K562 (cell line): Measurements from ENCODE around the gene CHCHD6. TPM values are rescaled to one million over a fixed set of nuclear protein-coding genes. Genes with fewer than 3 reads are reported as not detected.

Experiments used
- ATAC-seq: fragments of 200-7000 bp; cut with Tn5 transposase; 3 replicates; pipeline ENCODE4 v1.9.1; 2020; ENCODE audit warnings: moderate library complexity
- BruUV-seq: library from RNA; stranded (reverse); fragments of 400-500 nt; replicated peaks from 2 replicates; lab custom pipeline; 2021; lab: Mats Ljungman, UMichigan
- CTCF ChIA-PET: fragments of 300-600 bp; formaldehyde crosslinking; extraction: SDS; loops from one replicate; lab custom pipeline; 2021; ENCODE audit warnings: low intra/inter-chr PET ratio; lab: Yijun Ruan, JAX
- POLR2A ChIA-PET: fragments of 300-600, 350-650 bp; sonication (Branson Sonifier 250); formaldehyde crosslinking; extraction: SDS; loops from one replicate; lab custom pipeline; 2021; ENCODE audit warnings: antibody characterized with exemption, inconsistent platforms; lab: Yijun Ruan, JAX
- DNase-seq, 4 experiments: peaks; one replicate each; pipeline versions ENCODE4 v3.0.0 to v3.0.0-alpha.2; 2011 to 2018; ENCODE audit warnings: low spot score in 3 of 4, mixed read lengths in 3 of 4; ENCODE audit errors: extremely low read depth in 1 of 4
- FAIRE-seq: peaks from 2 replicates; lab custom pipeline; 2011; peaks lifted over from hg19 to GRCh38; lab: Jason Lieb, UNC
- H2AFZ ChIP-seq: 2 replicates; pipeline ENCODE4 v1.6.0; 2011; ENCODE audit warnings: low read depth, low read length, control low read depth, inconsistent platforms
- H3K27ac ChIP-seq: fragments of 200-600 bp; 3 replicates; pipeline ENCODE4 v1.8.0; 2011; ENCODE audit warnings: low read depth, mild to moderate bottlenecking, control low read depth, inconsistent platforms, low read length, moderate library complexity, mixed read lengths; ENCODE audit errors: extremely low read depth
- H3K27me3 ChIP-seq, 2 experiments: fragments of 300-600 bp in 1 of 2; 2 replicates in 1 of 2; 3 replicates in 1 of 2; pipeline versions ENCODE4 v1.6.0 to v1.8.0; 2011; ENCODE audit warnings: inconsistent platforms in 2 of 2, low read length in 2 of 2, mild to moderate bottlenecking in 1 of 2, mixed read lengths in 1 of 2, moderate library complexity in 1 of 2; ENCODE audit not compliant: control insufficient read depth in 2 of 2, insufficient read depth in 2 of 2
- H3K36me3 ChIP-seq: fragments of 300-600 bp; 3 replicates; pipeline ENCODE4 v1.8.0; 2011; ENCODE audit warnings: mild to moderate bottlenecking, low read length, inconsistent platforms; ENCODE audit not compliant: control insufficient read depth, insufficient read depth
- H3K4me1 ChIP-seq, 2 experiments: fragments of 200-600 bp in 1 of 2; replicated peaks in 1 of 2; 2 replicates in 1 of 2; 3 replicates in 1 of 2; pipeline versions ENCODE4 v1.5.1 to v1.8.0; 2011; ENCODE audit warnings: inconsistent platforms in 2 of 2, low read length in 2 of 2, mild to moderate bottlenecking in 1 of 2, mixed read lengths in 1 of 2, moderate library complexity in 1 of 2; ENCODE audit not compliant: control insufficient read depth in 2 of 2, insufficient read depth in 2 of 2
- H3K4me2 ChIP-seq: 2 replicates; pipeline ENCODE4 v1.6.1; 2011; ENCODE audit warnings: low read length, control low read depth, inconsistent platforms, mixed read lengths; ENCODE audit not compliant: insufficient read depth
- H3K4me3 ChIP-seq: fragments of 200-600 bp; sonication (generic), shearing (Covaris generic); 2 replicates; pipeline ENCODE4 v1.5.1; 2016; ENCODE audit warnings: control low read depth, inconsistent platforms
- H3K79me2 ChIP-seq: fragments of 200-600 bp; 3 replicates; pipeline ENCODE4 v1.8.0; 2011; ENCODE audit warnings: low read length, inconsistent platforms; ENCODE audit not compliant: control insufficient read depth, insufficient read depth
- H3K9ac ChIP-seq, 2 experiments: 2 replicates each; pipeline versions ENCODE4 v1.6.0 to v1.6.1; 2011; ENCODE audit warnings: low read depth in 2 of 2, low read length in 2 of 2, control low read depth in 1 of 2, inconsistent platforms in 1 of 2, mild to moderate bottlenecking in 1 of 2, mixed read lengths in 1 of 2; ENCODE audit not compliant: insufficient read depth in 1 of 2
- H3K9me1 ChIP-seq: one replicate; pipeline ENCODE4 v1.6.0; 2011; ENCODE audit warnings: inconsistent platforms, mild to moderate bottlenecking, low read length, moderate library complexity; ENCODE audit not compliant: control insufficient read depth, insufficient read depth
- H3K9me3 ChIP-seq: replicated peaks from 2 replicates; pipeline ENCODE4 v1.5.1; 2011; ENCODE audit warnings: low read depth, low read length, inconsistent platforms; ENCODE audit not compliant: control insufficient read depth, insufficient read depth
- H4K20me1 ChIP-seq: replicated peaks from 2 replicates; pipeline ENCODE4 v1.6.1; 2011; ENCODE audit warnings: low read length, inconsistent platforms, mixed read lengths; ENCODE audit not compliant: control insufficient read depth, insufficient read depth
- C11orf30 ChIP-seq: fragments of 450-650 bp; IDR thresholded peaks from 2 replicates; pipeline ENCODE4 v1.6.1; 2016; ENCODE audit warnings: low read depth, mild to moderate bottlenecking
- HDGF ChIP-seq: fragments of 450-650 bp; IDR thresholded peaks from 2 replicates; pipeline ENCODE4 v1.6.1; 2016
- MAFF ChIP-seq: IDR thresholded peaks from 2 replicates; pipeline ENCODE4 v1.6.1; 2012; ENCODE audit warnings: low read length, improper control_type of control experiment
- MAFG ChIP-seq: fragments of 450-650 bp; conservative IDR thresholded peaks from 2 replicates; pipeline ENCODE4 v1.6.1; 2016; ENCODE audit warnings: missing genetic modification characterization, missing compliant biosample characterization
- TBP ChIP-seq: optimal IDR thresholded peaks from 2 replicates; pipeline ENCODE3; 2011; ENCODE audit warnings: low read depth, low read length, improper control_type of control experiment
- ZNF274 ChIP-seq: IDR thresholded peaks from 2 replicates; pipeline ENCODE4 v1.6.1; 2011; ENCODE audit warnings: low read depth, mild to moderate bottlenecking, low read length, moderate library complexity, borderline replicate concordance
- WGBS: fragments of 100-300 bp; shearing (Covaris generic); methylation state at CpG from one replicate; pipeline ENCODE4 v1.1.6; 2016; ENCODE audit warnings: low coverage, mixed read lengths; ENCODE audit not compliant: insufficient coverage; ENCODE audit errors: missing lambda C conversion rate; 5-methylcytosine and 5-hydroxymethylcytosine counted together
- in situ Hi-C: fragments of 300-500 bp; cut with MboI; formaldehyde crosslinking; loops from 4 replicates; pipeline ENCODE4 v1.15.0; 2018; ENCODE audit warnings: inconsistent platforms, mixed read lengths
- intact Hi-C: fragments of 100-400 bp; cut with micrococcal nuclease; formaldehyde crosslinking; loops from 2 replicates; pipeline ENCODE4 v1.14.2; 2022
- polyA plus RNA-seq, 8 experiments: library from polyadenylated mRNA; depleted of rRNA in 4 of 8; stranded (reverse) in 5 of 8; unstranded in 3 of 8; fragments of >200 nt; fragmentation: Nextera tagmentation in 2 of 8; fragmentation: Illumina TruSeq in 1 of 8; extraction: Ambion mirVana in 2 of 8; extraction: Trizol in 1 of 8; gene quantifications; 2 replicates each; pipeline versions ENCODE4 v1.2.1 to v1.2.3, GENCODE V29; 2011 to 2014; ENCODE audit warnings: inconsistent platforms in 1 of 8, missing spikeins in 1 of 8
- total RNA-seq, 7 experiments: library from RNA; depleted of rRNA in 6 of 7; stranded (reverse); fragments of >200 nt in 6 of 7; fragmentation: Illumina TruSeq in 2 of 7; extraction: Trizol in 2 of 7; gene quantifications; 2 replicates each; pipeline versions ENCODE4 v1.2.1 to v1.2.3, GENCODE V29; 2011 to 2021; ENCODE audit warnings: low replicate concordance in 1 of 7
- TF ChIP-seq, protein P1 (sequence below): fragments of 450-650 bp; IDR thresholded peaks from 2 replicates; pipeline ENCODE4 v1.6.1; 2016; ENCODE audit warnings: low read depth, mild to moderate bottlenecking, moderate library complexity
- TF ChIP-seq, protein P2 (sequence below): fragments of 450-650 bp; IDR thresholded peaks from 2 replicates; pipeline ENCODE4 v1.6.1; 2014; ENCODE audit warnings: low read depth, mild to moderate bottlenecking, moderate library complexity, borderline replicate concordance
- TF ChIP-seq, protein P3 (sequence below): fragments of 150-350 bp; IDR thresholded peaks from 2 replicates; pipeline ENCODE4 v1.6.1; 2014; ENCODE audit warnings: low read depth, mild to moderate bottlenecking, low read length, borderline replicate concordance
- TF ChIP-seq, protein P4 (sequence below): fragments of 450-650 bp; IDR thresholded peaks from 2 replicates; pipeline ENCODE4 v1.7.1; 2018; ENCODE audit warnings: mild to moderate bottlenecking, low read depth; ENCODE audit not compliant: partially characterized antibody

The CHCHD6 gene
- total and polyA plus RNA-seq, 9 of the 15 experiments (the other 6 are each of a cell fraction or from before 2014, with no cell fraction given), result 4.6 to 18.6 (median 10.9) TPM

DNA sequence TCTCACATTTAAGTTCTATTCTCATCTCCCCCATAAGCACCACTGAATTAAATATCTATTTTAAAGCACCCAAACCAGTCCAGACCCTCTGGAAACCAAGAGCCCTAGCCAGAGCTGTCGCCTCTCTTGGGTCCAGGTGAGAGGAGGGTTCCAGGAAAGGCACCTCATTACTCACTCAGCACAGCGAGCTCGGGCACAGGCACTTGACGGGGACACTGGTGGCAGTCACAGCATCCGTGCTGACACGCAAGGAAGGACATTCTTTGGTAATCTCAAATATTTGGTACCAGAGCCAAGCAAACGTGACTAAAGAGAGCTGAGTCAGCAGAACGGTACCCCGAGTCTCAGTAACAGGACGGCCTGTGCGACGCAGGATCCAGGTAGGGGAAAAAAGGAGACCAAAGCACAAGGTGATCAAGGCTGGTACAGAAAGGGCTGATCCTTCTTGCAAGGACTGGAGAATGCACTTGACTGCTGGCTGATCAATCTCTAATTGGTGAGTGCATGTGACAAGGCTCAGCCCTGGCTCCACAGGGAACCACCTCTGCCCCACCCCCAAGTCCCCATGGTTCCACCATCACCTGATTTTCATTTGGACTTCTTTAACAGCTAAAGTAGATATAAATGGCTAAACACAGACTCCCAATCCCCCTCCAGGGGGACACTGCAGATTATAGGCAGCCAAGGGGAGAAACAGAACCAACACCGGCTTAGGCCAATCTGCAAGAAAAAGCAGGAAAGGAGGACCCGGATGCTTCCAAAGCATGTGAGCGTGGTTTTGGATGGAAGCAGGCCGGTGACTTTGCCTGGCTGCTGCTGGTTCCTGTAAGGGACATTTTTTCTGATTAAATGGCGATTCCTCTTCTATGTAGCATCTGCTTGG lies 61.4 kb downstream of the CHCHD6 start:
- Histone ChIP-seq H3K9me3 (no peaks in the 10 kb centered on the region), H3K4me1 (no peaks in the 10 kb centered on the region), H3K27ac (no peak overlapping the region), H3K9me1 (no peaks in the 10 kb centered on the region), H3K9ac (no peak overlapping the region), H2AFZ (no peak overlapping the region), H4K20me1 (no peaks in the 10 kb centered on the region), H3K4me2 (no peak overlapping the region), H3K27me3 (no peaks in the 10 kb centered on the region), H3K4me3 (no peak overlapping the region), H3K36me3 (no peaks in the 10 kb centered on the region), H3K79me2 (no peaks in the 10 kb centered on the region)
- intact Hi-C loops, result no loop called here
- CTCF ChIA-PET, result no interaction called here
- WGBS, result 77% methylated on average over 15 of the region's 17 CpGs
- no peak for DNase-seq
- BruUV-seq, result no TSS peak
- POLR2A ChIA-PET, result no interaction called here
- no peak for ATAC-seq
- no peak for FAIRE-seq
- in situ Hi-C loops, result no loop called here
- TF ChIP-seq, protein P1, sequence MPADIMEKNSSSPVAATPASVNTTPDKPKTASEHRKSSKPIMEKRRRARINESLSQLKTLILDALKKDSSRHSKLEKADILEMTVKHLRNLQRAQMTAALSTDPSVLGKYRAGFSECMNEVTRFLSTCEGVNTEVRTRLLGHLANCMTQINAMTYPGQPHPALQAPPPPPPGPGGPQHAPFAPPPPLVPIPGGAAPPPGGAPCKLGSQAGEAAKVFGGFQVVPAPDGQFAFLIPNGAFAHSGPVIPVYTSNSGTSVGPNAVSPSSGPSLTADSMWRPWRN, result no peak
- TF ChIP-seq MAFF (peak; percentile 83), MAFG (tag) (peak; percentile 52), C11orf30 (peak; percentile 83), TBP (no peak), HDGF (no peak), ZNF274 (no peak)
- TF ChIP-seq, protein P2, sequence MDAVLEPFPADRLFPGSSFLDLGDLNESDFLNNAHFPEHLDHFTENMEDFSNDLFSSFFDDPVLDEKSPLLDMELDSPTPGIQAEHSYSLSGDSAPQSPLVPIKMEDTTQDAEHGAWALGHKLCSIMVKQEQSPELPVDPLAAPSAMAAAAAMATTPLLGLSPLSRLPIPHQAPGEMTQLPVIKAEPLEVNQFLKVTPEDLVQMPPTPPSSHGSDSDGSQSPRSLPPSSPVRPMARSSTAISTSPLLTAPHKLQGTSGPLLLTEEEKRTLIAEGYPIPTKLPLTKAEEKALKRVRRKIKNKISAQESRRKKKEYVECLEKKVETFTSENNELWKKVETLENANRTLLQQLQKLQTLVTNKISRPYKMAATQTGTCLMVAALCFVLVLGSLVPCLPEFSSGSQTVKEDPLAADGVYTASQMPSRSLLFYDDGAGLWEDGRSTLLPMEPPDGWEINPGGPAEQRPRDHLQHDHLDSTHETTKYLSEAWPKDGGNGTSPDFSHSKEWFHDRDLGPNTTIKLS, result no peak
- TF ChIP-seq, protein P3, sequence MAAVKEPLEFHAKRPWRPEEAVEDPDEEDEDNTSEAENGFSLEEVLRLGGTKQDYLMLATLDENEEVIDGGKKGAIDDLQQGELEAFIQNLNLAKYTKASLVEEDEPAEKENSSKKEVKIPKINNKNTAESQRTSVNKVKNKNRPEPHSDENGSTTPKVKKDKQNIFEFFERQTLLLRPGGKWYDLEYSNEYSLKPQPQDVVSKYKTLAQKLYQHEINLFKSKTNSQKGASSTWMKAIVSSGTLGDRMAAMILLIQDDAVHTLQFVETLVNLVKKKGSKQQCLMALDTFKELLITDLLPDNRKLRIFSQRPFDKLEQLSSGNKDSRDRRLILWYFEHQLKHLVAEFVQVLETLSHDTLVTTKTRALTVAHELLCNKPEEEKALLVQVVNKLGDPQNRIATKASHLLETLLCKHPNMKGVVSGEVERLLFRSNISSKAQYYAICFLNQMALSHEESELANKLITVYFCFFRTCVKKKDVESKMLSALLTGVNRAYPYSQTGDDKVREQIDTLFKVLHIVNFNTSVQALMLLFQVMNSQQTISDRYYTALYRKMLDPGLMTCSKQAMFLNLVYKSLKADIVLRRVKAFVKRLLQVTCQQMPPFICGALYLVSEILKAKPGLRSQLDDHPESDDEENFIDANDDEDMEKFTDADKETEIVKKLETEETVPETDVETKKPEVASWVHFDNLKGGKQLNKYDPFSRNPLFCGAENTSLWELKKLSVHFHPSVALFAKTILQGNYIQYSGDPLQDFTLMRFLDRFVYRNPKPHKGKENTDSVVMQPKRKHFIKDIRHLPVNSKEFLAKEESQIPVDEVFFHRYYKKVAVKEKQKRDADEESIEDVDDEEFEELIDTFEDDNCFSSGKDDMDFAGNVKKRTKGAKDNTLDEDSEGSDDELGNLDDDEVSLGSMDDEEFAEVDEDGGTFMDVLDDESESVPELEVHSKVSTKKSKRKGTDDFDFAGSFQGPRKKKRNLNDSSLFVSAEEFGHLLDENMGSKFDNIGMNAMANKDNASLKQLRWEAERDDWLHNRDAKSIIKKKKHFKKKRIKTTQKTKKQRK, result no peak
- TF ChIP-seq, protein P4, sequence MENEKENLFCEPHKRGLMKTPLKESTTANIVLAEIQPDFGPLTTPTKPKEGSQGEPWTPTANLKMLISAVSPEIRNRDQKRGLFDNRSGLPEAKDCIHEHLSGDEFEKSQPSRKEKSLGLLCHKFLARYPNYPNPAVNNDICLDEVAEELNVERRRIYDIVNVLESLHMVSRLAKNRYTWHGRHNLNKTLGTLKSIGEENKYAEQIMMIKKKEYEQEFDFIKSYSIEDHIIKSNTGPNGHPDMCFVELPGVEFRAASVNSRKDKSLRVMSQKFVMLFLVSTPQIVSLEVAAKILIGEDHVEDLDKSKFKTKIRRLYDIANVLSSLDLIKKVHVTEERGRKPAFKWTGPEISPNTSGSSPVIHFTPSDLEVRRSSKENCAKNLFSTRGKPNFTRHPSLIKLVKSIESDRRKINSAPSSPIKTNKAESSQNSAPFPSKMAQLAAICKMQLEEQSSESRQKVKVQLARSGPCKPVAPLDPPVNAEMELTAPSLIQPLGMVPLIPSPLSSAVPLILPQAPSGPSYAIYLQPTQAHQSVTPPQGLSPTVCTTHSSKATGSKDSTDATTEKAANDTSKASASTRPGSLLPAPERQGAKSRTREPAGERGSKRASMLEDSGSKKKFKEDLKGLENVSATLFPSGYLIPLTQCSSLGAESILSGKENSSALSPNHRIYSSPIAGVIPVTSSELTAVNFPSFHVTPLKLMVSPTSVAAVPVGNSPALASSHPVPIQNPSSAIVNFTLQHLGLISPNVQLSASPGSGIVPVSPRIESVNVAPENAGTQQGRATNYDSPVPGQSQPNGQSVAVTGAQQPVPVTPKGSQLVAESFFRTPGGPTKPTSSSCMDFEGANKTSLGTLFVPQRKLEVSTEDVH, result no peak
